DOHH2 (cell line): ENCODE measurements around the gene ARHGAP40.

Experiments used
- CTCF ChIP-seq: fragments of 200-600 bp; sonication (generic); IDR thresholded peaks from one replicate; pipeline ENCODE4 v1.5.1; 2014; ENCODE audit warnings: antibody characterized with exemption, mild to moderate bottlenecking, low read depth, low read length; ENCODE audit not compliant: poor library complexity, severe bottlenecking
- EZH2phosphoT487 ChIP-seq: fragments of 200-600 bp; sonication (generic); IDR thresholded peaks from 2 replicates; pipeline ENCODE4 v1.6.1; 2017; ENCODE audit warnings: borderline replicate concordance, mild to moderate bottlenecking, antibody characterized with exemption, low read length, moderate library complexity, mixed read lengths

- TF ChIP-seq CTCF (no peak), EZH2phosphoT487 (no peak)
Measured at GRCh38 chr20:38680500-38681306, 79.1 kb downstream of the ARHGAP40 start.
